ENCODE measurements around the gene ADAMTS4.

Gene ADAMTS4

GRCh38 chr1:161190962-161191521, 7.8 kb downstream of the ADAMTS4 start:
- no peak for TF ChIP-seq CTCF (IDR thresholded peaks at IDR 0.05; ENCODE audit: low read depth, low read length)
- in situ Hi-C loops (cut with HindIII; ENCODE audit: low sequenced_read_pairs), result no loop called here
- H3K4me3 ChIP-seq (ENCODE audit: low read depth, low read length), result no peak overlapping the region
- DNase-seq (ENCODE audit: low read depth, low spot score), result no peak

GRCh38 chr1:161189036-161189435, 9.8 kb downstream of the ADAMTS4 start:
- no peak for DNase-seq (ENCODE audit: low read depth, low spot score)
- in situ Hi-C loops (cut with HindIII; ENCODE audit: low sequenced_read_pairs), result no loop called here
- H3K4me3 ChIP-seq (ENCODE audit: low read depth, low read length), result no peak overlapping the region
- TF ChIP-seq CTCF (IDR thresholded peaks at IDR 0.05; ENCODE audit: low read depth, low read length), result no peak

GRCh38 chr1:161188381-161188780, 10.5 kb downstream of the ADAMTS4 start:
- H3K4me3 ChIP-seq (ENCODE audit: low read depth, low read length), result no peak overlapping the region
- no peak for DNase-seq (ENCODE audit: low read depth, low spot score)
- in situ Hi-C loops (cut with HindIII; ENCODE audit: low sequenced_read_pairs), result no loop called here
- TF ChIP-seq CTCF (IDR thresholded peaks at IDR 0.05; ENCODE audit: low read depth, low read length), result no peak

- in situ Hi-C loops (cut with HindIII; ENCODE audit: low sequenced_read_pairs), result no loop called here
- TF ChIP-seq CTCF (IDR thresholded peaks at IDR 0.05; ENCODE audit: low read depth, low read length), result no peak
- no peak for DNase-seq (ENCODE audit: low read depth, low spot score)
- H3K4me3 ChIP-seq (ENCODE audit: low read depth, low read length), result no peak overlapping the region
Measured at GRCh38 chr1:161187311-161187710, 11.5 kb downstream of the ADAMTS4 start.

- no peak for TF ChIP-seq CTCF (IDR thresholded peaks at IDR 0.05; ENCODE audit: low read depth, low read length)
- H3K4me3 ChIP-seq (ENCODE audit: low read depth, low read length), result no peak overlapping the region
- DNase-seq (ENCODE audit: low read depth, low spot score), result no peak
- in situ Hi-C loops (cut with HindIII; ENCODE audit: low sequenced_read_pairs), result no loop called here
Measured at GRCh38 chr1:161185732-161186311, 13.0 kb downstream of the ADAMTS4 start.

GRCh38 chr1:161185282-161185682, 13.6 kb downstream of the ADAMTS4 start:
- H3K4me3 ChIP-seq (ENCODE audit: low read depth, low read length), result no peak overlapping the region
- no peak for TF ChIP-seq CTCF (IDR thresholded peaks at IDR 0.05; ENCODE audit: low read depth, low read length)
- in situ Hi-C loops (cut with HindIII; ENCODE audit: low sequenced_read_pairs), result no loop called here
- peak; percentile 57 for DNase-seq (ENCODE audit: low read depth, low spot score)
